Measurements from ENCODE around the gene CLPTM1L.
"Not testable (repeated sequence)": the region's sequence is repeated elsewhere in the genome, so short reads cannot be mapped to it uniquely, and the experiment has no call there.

CLPTM1L gene

DNA sequence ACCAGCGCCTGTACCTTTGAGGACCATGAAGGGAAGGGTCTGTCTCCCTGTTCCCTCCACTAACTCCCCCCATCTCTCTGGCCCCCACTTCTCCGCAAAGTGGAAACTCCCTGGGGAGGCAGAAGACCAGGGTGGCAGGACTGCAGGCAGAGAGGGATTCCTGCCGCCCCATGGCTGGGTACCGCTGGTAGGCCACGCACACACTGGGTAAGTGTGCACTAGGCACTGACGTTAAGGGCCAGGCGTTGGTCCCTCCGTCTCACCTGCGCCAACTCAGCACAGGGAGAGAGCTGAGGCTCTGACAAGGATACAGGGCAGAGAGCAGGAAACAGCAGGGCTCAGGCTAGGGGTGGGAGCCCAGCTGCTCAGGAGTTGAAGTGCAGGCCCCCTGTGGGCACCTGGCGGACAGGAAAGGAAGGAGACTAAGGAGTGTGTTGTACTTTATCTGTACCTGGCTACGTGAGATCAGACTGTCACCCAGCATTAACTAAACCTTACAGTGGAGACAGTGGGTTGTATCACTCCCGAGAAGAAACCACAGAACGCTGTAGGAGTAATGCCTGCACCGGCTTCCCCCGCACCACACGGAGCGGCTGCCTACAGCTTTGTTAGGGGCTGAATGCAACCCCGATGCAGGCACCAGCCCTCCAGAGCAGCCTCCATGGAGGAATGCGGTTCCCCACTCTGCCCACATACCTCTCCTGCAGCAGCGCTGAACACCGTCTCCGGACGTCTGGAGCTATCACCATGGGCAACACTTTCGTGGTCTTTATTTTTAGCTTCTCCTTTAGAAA is 34.2 kb upstream of the CLPTM1L start:
- FAIRE-seq: no peak
- no peak for DNase-seq (ENCODE audit: insufficient read length)
- TF ChIP-seq POLR2A (IDR thresholded peaks at IDR 0.05; ENCODE audit: low read depth, low read length) (no peak), POLR2AphosphoS5 (IDR thresholded peaks at IDR 0.05; ENCODE audit: low read depth, low read length) (no peak), TAF1 (IDR thresholded peaks at IDR 0.05; ENCODE audit: borderline replicate concordance, low read depth, low read length) (no peak)

DNA sequence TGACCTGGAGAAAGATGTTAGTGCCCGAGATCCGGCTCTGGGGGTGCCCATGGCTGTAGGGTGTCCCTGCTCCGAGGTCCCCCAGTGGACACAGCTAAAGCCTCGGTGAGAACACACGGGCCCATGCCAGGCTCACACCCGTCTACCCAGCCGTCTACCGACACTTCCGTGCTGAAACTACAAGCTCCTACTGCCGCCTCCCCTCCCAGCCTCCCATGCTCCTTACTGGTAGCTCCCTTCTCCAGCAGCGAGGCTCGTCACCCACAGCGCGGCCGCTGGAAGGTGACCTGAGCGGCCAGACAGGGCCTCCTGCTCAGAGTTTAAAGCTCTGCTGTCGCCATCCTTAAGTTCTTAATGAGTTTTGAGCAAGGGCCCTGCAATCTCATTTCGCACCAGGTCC is 33.2 kb upstream of the CLPTM1L start:
- FAIRE-seq: no peak
- TF ChIP-seq POLR2A (IDR thresholded peaks at IDR 0.05; ENCODE audit: low read depth, low read length) (no peak), POLR2AphosphoS5 (IDR thresholded peaks at IDR 0.05; ENCODE audit: low read depth, low read length) (no peak), TAF1 (IDR thresholded peaks at IDR 0.05; ENCODE audit: borderline replicate concordance, low read depth, low read length) (no peak)
- no peak for DNase-seq (ENCODE audit: insufficient read length)

DNA sequence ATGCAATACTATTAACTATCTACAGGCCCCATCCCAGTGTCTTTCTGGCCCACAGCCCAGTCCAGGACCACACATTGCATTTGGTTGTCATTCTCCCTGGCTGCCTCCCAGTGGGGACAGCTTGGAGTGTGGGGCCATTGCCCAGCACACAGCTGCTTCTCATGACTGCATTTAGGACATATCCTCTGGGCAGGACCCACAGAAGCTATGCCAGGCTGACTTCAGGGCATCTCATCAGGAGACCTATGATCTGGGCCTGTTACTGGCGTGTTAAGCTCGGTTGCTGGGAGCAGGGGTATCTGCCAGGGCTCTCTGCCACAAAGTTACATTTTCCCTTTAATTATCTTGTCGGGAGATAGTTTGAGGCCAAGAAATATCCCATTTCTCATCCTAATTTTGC is 32.1 kb upstream of the CLPTM1L start:
- FAIRE-seq: no peak
- no peak for TF ChIP-seq POLR2A (IDR thresholded peaks at IDR 0.05; ENCODE audit: low read depth, low read length)
- TF ChIP-seq POLR2AphosphoS5 (IDR thresholded peaks at IDR 0.05; ENCODE audit: low read depth, low read length): no peak
- TF ChIP-seq TAF1 (IDR thresholded peaks at IDR 0.05; ENCODE audit: borderline replicate concordance, low read depth, low read length): no peak
- no peak for DNase-seq (ENCODE audit: insufficient read length)

DNA sequence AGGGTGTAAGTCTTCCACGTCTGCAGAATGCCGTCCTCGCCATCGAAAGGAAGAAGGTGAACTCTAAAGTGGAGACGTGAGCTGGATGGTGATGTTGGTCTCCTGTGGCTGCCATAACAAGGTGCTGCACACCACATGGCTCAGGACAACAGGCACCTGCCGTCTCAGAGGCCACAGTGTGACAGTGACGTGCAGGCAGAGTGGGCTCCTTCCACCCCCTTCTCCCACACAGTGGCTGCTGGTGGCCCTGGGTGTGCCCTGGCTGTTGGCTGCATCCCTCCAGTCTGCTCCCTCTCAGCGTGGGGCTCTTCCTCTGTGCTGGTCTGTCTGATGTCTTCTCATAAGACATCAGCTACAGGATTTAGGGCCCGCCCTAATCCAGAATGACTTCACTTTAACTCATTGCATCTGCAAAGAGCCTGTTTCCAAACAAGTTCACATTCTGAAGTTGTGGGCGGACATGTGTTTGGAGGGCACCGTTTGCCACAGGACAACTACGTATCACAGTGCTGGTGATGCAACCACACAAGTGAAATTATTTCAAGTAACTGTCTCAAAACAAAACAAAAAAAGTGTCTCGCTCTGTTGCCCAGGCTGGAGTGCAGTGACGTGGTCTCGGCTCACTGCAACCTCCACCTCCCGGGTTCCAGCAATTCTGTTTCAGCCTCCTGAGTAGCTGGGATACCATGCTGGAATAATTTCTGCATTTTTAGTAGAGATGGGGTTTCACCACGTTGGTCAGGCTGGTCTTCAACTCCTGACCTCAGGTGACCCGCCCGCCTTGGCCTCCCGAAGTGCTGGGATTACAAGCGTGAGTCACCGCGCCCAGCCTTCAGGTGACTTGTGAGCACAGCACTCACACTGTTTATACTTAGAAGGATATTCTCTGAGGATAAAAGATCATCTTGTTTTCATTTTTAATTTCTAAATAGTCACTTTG is 31.2 kb upstream of the CLPTM1L start:
- DNase-seq (ENCODE audit: insufficient read length): no peak
- TF ChIP-seq POLR2AphosphoS5 (IDR thresholded peaks at IDR 0.05; ENCODE audit: low read depth, low read length): no peak
- no peak for FAIRE-seq

DNA sequence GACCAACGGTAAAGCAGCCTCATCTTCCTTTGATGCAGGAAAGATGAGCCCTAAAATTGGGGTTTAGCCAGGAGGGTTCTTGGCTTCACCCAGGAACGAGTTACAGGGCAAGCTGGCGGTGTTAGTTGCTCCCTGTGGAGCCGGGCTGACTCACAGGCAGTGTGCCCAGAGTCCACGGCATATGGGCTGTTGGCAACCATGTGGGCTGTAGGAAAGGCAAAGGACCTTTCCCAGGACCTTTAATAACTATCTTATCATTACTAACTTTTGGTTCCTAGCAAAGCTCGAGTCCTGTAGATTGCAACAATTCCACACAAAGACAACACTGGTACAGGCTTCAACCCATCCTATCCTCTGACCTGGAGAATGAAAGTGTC is 29.8 kb upstream of the CLPTM1L start:
- DNase-seq (ENCODE audit: insufficient read length) (no peak), FAIRE-seq (no peak)
- TF ChIP-seq TAF1 (IDR thresholded peaks at IDR 0.05; ENCODE audit: borderline replicate concordance, low read depth, low read length) (no peak), POLR2AphosphoS5 (IDR thresholded peaks at IDR 0.05; ENCODE audit: low read depth, low read length) (no peak), POLR2A (IDR thresholded peaks at IDR 0.05; ENCODE audit: low read depth, low read length) (no peak)

DNA sequence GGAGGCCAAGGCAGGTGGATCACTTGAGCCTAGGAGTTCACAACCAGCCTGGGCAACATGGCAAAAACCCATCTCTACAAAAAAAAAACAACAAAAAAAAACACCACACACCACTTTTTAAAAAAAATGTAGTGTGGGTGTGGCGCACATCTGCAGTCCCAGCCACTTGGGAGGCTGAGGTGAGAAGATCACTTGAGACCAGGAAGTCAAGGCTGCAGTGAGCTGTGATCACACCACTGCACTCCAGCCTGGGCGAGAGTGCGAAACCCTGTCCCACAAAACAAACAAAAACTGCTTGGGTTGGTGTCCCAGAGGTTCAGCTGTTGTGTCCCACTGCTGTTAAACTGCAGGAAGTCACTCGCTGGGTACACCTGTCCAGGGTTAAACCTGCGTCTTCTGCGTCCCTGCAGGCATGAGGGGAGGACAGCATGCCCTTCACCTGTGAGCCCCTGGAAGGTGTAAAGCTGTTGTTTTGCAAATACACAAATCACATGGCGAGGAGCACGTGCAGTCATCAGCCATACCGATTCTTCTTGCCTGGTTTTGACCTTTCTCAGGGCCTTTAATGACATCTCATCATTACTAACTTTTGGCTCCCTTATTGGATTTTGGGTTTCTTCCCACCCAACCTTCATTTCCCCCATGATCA is 29.3 kb upstream of the CLPTM1L start:
- TF ChIP-seq POLR2A (IDR thresholded peaks at IDR 0.05; ENCODE audit: low read depth, low read length): no peak
- TF ChIP-seq POLR2AphosphoS5 (IDR thresholded peaks at IDR 0.05; ENCODE audit: low read depth, low read length): no peak
- TF ChIP-seq TAF1 (IDR thresholded peaks at IDR 0.05; ENCODE audit: borderline replicate concordance, low read depth, low read length): no peak
- DNase-seq (ENCODE audit: insufficient read length): no peak
- no peak for FAIRE-seq

DNA sequence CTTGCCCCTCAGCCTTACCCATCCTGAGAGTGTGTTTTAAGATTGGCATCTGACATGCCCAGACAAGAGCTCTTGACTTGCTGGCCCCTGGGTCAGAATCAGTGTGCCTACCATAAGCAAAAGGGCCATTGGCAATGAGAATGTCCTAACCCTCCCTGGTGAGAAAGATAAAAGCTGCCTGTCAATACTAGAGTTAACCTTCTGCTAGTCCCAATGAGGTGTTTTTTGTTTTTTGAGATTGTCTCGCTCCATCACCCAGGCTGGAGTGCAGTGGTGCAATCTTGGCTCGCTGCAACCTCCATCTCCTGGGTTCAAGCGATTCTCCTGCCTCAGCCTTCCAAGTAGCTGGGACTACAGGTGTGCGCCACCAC is 27.1 kb upstream of the CLPTM1L start:
- DNase-seq (ENCODE audit: insufficient read length); FAIRE-seq: not testable (repeated sequence)

DNA sequence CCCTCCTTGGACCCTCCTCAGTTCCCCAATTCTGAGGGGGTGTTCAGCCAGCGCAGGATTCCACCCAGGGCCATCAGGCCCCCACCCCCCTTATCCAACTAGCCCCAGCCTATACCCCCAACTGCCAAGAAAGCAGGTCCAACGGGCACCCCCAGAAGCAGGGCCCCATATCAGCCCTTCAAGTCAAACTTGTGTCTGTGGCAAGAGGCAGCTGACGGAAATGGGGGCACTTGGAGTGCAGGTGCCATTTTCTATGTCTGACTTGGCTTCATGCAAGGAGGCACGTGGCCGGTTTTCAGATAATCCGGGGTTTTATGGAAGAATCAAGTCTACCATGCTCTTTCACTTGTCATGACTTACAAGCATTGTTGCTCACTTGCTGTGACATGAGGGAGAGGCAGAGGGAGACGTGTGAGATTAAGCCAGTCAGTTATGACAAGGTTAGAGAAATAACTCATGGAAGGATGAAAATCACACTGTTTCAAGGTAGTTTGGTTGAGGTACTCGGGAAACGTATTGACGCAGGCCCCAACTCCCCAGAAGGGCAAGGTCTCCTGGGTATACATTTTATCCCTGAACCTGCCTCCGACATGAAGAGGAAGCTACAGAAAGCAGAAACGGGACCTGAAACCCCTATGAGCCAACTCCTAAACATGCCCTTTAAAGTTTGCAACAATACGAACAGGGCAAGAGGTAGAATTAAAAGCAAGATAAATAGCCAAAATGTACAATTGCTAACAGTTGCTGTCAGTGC is 26.5 kb upstream of the CLPTM1L start:
- no peak for DNase-seq (ENCODE audit: insufficient read length)
- FAIRE-seq: no peak
- TF ChIP-seq POLR2A (IDR thresholded peaks at IDR 0.05; ENCODE audit: low read depth, low read length) (no peak), POLR2AphosphoS5 (IDR thresholded peaks at IDR 0.05; ENCODE audit: low read depth, low read length) (no peak), TAF1 (IDR thresholded peaks at IDR 0.05; ENCODE audit: borderline replicate concordance, low read depth, low read length) (no peak)

DNA sequence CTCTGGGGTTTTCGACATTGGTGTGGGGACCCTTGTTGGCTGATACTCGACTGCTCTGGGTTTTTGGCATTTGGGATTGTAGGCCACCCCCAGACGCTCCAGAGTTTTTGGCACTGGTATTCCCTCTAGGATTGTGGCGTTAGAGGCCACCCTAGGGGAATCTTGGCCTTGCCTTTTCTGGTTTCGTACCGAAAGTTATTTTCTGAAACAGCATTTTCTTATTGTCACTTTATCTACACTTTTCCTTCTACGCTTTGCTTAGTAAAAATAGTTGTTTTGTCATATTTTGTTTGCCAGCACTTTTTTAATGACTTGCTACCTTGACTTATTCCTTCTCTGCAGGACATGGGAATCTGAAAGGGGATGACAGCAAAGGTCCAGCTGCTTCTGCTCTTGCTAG is 25.1 kb upstream of the CLPTM1L start:
- TF ChIP-seq POLR2AphosphoS5 (IDR thresholded peaks at IDR 0.05; ENCODE audit: low read depth, low read length): no peak
- TF ChIP-seq POLR2A (IDR thresholded peaks at IDR 0.05; ENCODE audit: low read depth, low read length): no peak
- TF ChIP-seq TAF1 (IDR thresholded peaks at IDR 0.05; ENCODE audit: borderline replicate concordance, low read depth, low read length): no peak
- FAIRE-seq (no peak), DNase-seq (ENCODE audit: insufficient read length) (no peak)

DNA sequence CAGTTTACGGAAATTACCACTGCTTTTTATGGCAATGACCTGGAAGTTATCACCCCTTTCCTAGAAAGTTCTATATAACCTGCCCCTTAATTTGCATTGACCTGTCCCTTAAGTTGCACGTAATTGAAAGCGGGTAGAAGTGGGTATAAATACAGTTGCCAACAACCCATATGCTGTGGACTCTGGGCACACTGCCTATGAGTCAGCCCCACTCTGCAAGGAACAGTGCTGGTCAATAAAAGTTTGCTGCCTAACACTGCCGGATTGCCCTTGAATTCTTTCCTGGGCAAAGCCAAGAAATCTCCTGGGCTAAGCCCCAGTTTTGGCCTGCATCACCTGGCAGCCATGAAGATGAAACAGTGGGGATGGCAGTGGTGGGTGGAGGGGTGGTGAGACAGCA is 23.9 kb upstream of the CLPTM1L start:
- FAIRE-seq (no peak), DNase-seq (ENCODE audit: insufficient read length) (no peak)
- TF ChIP-seq POLR2A (IDR thresholded peaks at IDR 0.05; ENCODE audit: low read depth, low read length): no peak
- no peak for TF ChIP-seq POLR2AphosphoS5 (IDR thresholded peaks at IDR 0.05; ENCODE audit: low read depth, low read length)
- TF ChIP-seq TAF1 (IDR thresholded peaks at IDR 0.05; ENCODE audit: borderline replicate concordance, low read depth, low read length): no peak

DNA sequence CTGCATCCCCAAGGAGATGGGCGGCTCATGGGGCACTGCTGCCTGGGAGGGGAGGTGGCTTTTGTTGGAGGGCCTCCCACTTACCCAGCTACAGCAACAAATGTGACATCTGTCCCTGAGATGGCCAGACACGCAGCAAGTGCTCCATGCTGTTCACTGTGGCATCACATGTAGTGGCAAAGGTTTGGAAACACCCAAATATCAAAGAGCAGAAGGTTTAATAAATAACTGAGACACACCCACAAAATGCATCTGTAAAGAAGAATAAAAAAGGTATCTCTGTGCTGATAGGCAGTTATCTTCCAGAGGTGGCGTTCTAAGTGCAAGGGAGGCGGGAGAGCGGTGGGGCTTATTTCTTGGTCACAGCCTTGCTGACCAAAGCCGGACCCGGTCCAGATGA is 23.3 kb upstream of the CLPTM1L start:
- FAIRE-seq: no peak
- no peak for DNase-seq (ENCODE audit: insufficient read length)

More for the DNA sequence above, 23.3 kb upstream of the CLPTM1L start:
- TF ChIP-seq TAF1 (IDR thresholded peaks at IDR 0.05; ENCODE audit: borderline replicate concordance, low read depth, low read length) (no peak), POLR2AphosphoS5 (IDR thresholded peaks at IDR 0.05; ENCODE audit: low read depth, low read length) (no peak), POLR2A (IDR thresholded peaks at IDR 0.05; ENCODE audit: low read depth, low read length) (no peak)
